Peyer's patch (tissue), 4 donors: Measurements from ENCODE around the gene MRGPRX4.

Source experiments
- CTCF ChIP-seq, 6 experiments: fragments of 450-650 bp in 4 of 6; fragments of 200-600 bp in 2 of 6; sonication (generic) in 1 of 6; IDR thresholded peaks; one replicate each; pipeline ENCODE4 v1.5.1; 2017 to 2019; ENCODE audit warnings: antibody characterized with exemption in 6 of 6, mild to moderate bottlenecking in 3 of 6, moderate library complexity in 1 of 6
- POLR2A ChIP-seq, 2 donors: fragments of 450-650 bp; IDR thresholded peaks; one replicate each; pipeline ENCODE4 v1.5.1; 2017; ENCODE audit warnings: antibody characterized with exemption in 2 of 2, mild to moderate bottlenecking in 2 of 2, moderate library complexity in 2 of 2

GRCh38 chr11:18168372-18168771, 4.3 kb upstream of the MRGPRX4 start:
- TF ChIP-seq CTCF (IDR thresholded peaks at IDR 0.05) (no peak), POLR2A (IDR thresholded peaks at IDR 0.05) (no peak)
